BLaER1 treated with 17β-estradiol and CSF1 and Interleukin-3, amounts not matched to agents 10 nM and 100 nM (cell line): ENCODE measurements around the gene PROC.

Experiments
- H3K27ac ChIP-seq, 11 experiments: shearing (Covaris generic); formaldehyde crosslinking; 2 replicates each; pipeline ENCODE4 v1.8.1; 2022
- H3K27me3 ChIP-seq, 11 experiments: shearing (Covaris generic); formaldehyde crosslinking; 2 replicates each; pipeline ENCODE4 v1.8.1; 2022
- H3K36me3 ChIP-seq, 11 experiments: shearing (Covaris generic); formaldehyde crosslinking; 2 replicates each; pipeline ENCODE4 v1.8.1; 2022
- H3K4me1 ChIP-seq, 10 experiments: shearing (Covaris generic); formaldehyde crosslinking; 2 replicates each; pipeline ENCODE4 v1.8.1; 2022
- H3K4me2 ChIP-seq, 11 experiments: shearing (Covaris generic); formaldehyde crosslinking; 2 replicates each; pipeline ENCODE4 v1.8.1; 2022
- H3K4me3 ChIP-seq, 10 experiments: shearing (Covaris generic); formaldehyde crosslinking; 2 replicates each; pipeline ENCODE4 v1.8.1; 2022
- H3K9ac ChIP-seq, 11 experiments: shearing (Covaris generic); formaldehyde crosslinking; 2 replicates each; pipeline ENCODE4 v1.8.1; 2022
- H3K9me3 ChIP-seq, 11 experiments: shearing (Covaris generic); formaldehyde crosslinking; replicated peaks in 1 of 11; 2 replicates each; pipeline ENCODE4 v1.8.1; 2022
- H4K20me1 ChIP-seq, 11 experiments: shearing (Covaris generic); formaldehyde crosslinking; 2 replicates each; pipeline ENCODE4 v1.8.1; 2022
- Cebpa-rat ChIP-seq, 11 experiments: shearing (Covaris generic); IDR thresholded peaks; 2 replicates each; pipeline ENCODE4 v1.8.1; 2022

Gene PROC

DNA sequence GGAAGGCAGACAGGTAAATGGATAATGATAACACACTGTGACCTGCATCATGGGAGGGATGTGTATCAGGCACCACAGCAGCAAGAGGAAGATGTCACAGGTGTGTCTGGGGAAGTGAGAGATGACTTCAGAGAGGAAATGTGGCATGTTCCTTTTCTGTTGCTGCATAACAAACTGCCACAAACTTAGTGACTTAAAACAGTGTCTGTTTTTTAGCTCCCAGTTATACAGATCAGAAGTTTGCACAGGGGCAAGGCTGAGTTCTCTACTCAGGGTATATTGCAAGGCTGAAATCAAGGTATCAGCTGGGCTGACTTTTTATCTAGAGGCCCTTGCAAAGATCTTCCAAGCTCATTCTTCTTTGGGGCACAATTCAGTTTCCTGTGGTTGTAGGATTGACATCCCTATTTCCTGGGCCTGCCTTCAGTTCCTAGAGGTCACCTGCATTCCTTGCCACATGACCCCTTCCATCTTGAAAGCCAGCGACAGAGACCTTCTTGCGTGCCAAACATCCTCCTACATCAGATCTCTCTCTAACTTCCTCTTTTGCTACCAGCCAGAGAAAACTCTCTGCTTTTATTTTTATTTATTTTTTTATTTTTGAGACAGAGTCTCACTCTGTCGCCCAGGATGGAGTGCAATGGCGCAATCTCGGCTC, 28.3 kb upstream of the PROC start:
- peaks cover 0 to 7% (median 0%) of the 10 kb centered on the region in 11 experiments; a peak in 4 of 22 replicates for H3K36me3 ChIP-seq
- peak overlapping the region; percentile 79 to 96 (median 91) for H3K4me2 ChIP-seq
- peaks cover 0 to 11% (median 0%) of the 10 kb centered on the region in 11 experiments; a peak in 5 of 22 replicates for H3K9me3 ChIP-seq
- peak overlapping the region in 9 of 11 experiments; percentile 36 to 100 (median 58); a peak in 19 of 22 replicates for H3K27ac ChIP-seq
- H3K4me3 ChIP-seq = 0 out of 20 replicates have a peak overlapping the region, but pooled peaks of 1 of the 10 experiments have one; percentile 4
- H4K20me1 ChIP-seq = peaks cover 10 to 22% (median 22%) of the 10 kb centered on the region in 11 experiments; a peak in 19 of 22 replicates
- TF ChIP-seq Cebpa-rat (IDR thresholded peaks at IDR 0.05) = no peak
- H3K27me3 ChIP-seq = no peaks in the 10 kb centered on the region
- H3K4me1 ChIP-seq = peaks cover 47 to 65% (median 53%) of the 10 kb centered on the region in 10 experiments
- peak overlapping the region in 7 of 11 experiments; percentile 6 to 37 (median 27); a peak in 4 of 22 replicates for H3K9ac ChIP-seq

- H3K27ac ChIP-seq = peak overlapping the region in 2 of 11 experiments; percentile 1 to 5; a peak in 1 of 22 replicates
- no peaks in the 10 kb centered on the region for H4K20me1 ChIP-seq
- peaks cover 0 to 11% (median 0%) of the 10 kb centered on the region in 11 experiments; a peak in 5 of 22 replicates for H3K9me3 ChIP-seq
- H3K9ac ChIP-seq = no peak overlapping the region
- H3K4me2 ChIP-seq = peak overlapping the region in 4 of 11 experiments; percentile 17 to 47 (median 21); a peak in 4 of 22 replicates
- no peak overlapping the region for H3K4me3 ChIP-seq
- no peaks in the 10 kb centered on the region for H3K27me3 ChIP-seq
- H3K4me1 ChIP-seq = peaks cover 29 to 45% (median 34%) of the 10 kb centered on the region in 10 experiments
- TF ChIP-seq Cebpa-rat (IDR thresholded peaks at IDR 0.05) = no peak
- no peaks in the 10 kb centered on the region for H3K36me3 ChIP-seq
Observed at GRCh38 chr2:127392133-127392827, 25.9 kb upstream of the PROC start.

DNA sequence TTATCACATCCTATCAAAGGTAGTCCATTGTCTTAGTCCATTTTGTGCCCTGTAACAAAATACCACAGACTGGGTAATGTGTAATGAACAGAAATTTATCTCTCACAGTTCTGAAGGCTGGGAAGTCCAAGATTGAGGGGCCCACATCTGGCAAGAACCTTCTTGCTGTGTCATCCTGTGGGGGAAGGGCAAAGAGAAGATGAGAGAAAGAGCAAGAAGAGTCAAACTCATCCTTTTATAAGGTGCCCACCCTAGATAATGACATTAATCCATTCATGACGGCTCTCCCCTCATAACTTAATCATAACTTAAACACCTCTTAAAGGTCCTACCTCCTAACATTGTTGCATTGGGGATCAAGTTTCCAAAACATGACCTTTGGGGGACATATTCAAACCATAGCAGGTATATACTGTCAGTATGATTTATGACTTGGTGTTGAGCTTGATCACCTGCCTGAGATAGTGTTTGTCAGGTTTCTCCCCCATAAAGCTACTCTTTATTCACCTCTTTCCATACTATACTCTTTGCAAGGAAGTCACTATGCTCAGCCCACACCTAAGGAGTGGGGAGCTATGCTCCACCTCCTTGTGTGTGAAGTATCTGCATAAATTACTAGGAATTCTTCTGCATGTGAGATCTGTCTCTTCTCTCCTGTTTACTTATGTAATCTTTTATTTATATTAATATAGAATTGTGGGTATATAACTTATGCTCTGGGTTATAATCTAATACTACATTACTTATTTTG, 25.2 kb upstream of the PROC start:
- Histone ChIP-seq H4K20me1 (no peaks in the 10 kb centered on the region), H3K4me3 (no peak overlapping the region), H3K27ac (peak overlapping the region in 1 of 11 experiments; percentile 1; a peak in 1 of 22 replicates), H3K9me3 (peaks cover 0 to 11% (median 0%) of the 10 kb centered on the region in 11 experiments; a peak in 5 of 22 replicates), H3K4me1 (peaks cover 30 to 52% (median 37%) of the 10 kb centered on the region in 10 experiments), H3K4me2 (peak overlapping the region in 4 of 11 experiments; percentile 17 to 47 (median 21); a peak in 5 of 22 replicates), H3K27me3 (no peaks in the 10 kb centered on the region), H3K36me3 (no peaks in the 10 kb centered on the region), H3K9ac (no peak overlapping the region)
- TF ChIP-seq Cebpa-rat (IDR thresholded peaks at IDR 0.05) = no peak

GRCh38 chr2:127394492-127394891, 23.7 kb upstream of the PROC start:
- Histone ChIP-seq H3K27me3 (no peaks in the 10 kb centered on the region), H3K4me1 (peaks cover 15 to 50% (median 28%) of the 10 kb centered on the region in 10 experiments)

GRCh38 chr2:127397568-127398238, 20.5 kb upstream of the PROC start:
- TF ChIP-seq Cebpa-rat (IDR thresholded peaks at IDR 0.05) = no peak
- H3K4me2 ChIP-seq = peak overlapping the region in 6 of 11 experiments; percentile 42 to 76 (median 65); a peak in 12 of 22 replicates
- H3K36me3 ChIP-seq = no peaks in the 10 kb centered on the region
- H3K9me3 ChIP-seq = peaks cover 0 to 11% (median 0%) of the 10 kb centered on the region in 11 experiments; a peak in 5 of 22 replicates
- no peaks in the 10 kb centered on the region for H3K27me3 ChIP-seq
- no peaks in the 10 kb centered on the region for H4K20me1 ChIP-seq
- H3K27ac ChIP-seq = peak overlapping the region in 2 of 11 experiments; percentile 26 to 33; a peak in 3 of 22 replicates
- no peak overlapping the region for H3K9ac ChIP-seq
- peaks cover 0 to 42% (median 18%) of the 10 kb centered on the region in 10 experiments; a peak in 13 of 20 replicates for H3K4me1 ChIP-seq
- H3K4me3 ChIP-seq = no peak overlapping the region

More at GRCh38 chr2:127394492-127394891, 23.7 kb upstream of the PROC start:
- Histone ChIP-seq H3K9ac (no peak overlapping the region), H3K27ac (no peak overlapping the region), H3K9me3 (peaks cover 0 to 11% (median 0%) of the 10 kb centered on the region in 11 experiments; a peak in 5 of 22 replicates), H3K36me3 (no peaks in the 10 kb centered on the region), H3K4me2 (no peak overlapping the region), H3K4me3 (no peak overlapping the region), H4K20me1 (no peaks in the 10 kb centered on the region)
- no peak for TF ChIP-seq Cebpa-rat (IDR thresholded peaks at IDR 0.05)

DNA sequence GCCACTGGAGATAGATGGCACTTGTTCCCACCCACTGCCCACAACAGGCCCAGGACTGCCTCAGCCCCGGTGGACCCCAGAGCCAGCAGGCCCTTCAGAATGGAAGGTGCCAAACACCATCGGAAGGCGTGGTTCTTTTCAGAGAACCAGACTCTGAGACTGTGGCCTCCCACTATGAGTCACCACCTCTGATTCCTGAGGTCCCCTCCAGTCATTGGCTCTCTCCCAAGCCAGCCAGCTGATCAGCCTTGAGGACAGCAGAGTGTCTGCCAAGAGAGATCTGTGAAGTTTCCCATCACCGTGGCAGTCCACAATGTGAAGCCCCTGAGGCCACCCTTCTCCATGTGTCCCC, 20.0 kb upstream of the PROC start:
- Histone ChIP-seq H3K4me3 (no peak overlapping the region), H3K27ac (peak overlapping the region in 2 of 11 experiments; percentile 26 to 33; a peak in 3 of 22 replicates), H3K9me3 (peaks cover 0 to 11% (median 0%) of the 10 kb centered on the region in 11 experiments; a peak in 5 of 22 replicates), H3K9ac (no peak overlapping the region), H3K4me1 (peaks cover 0 to 41% (median 17%) of the 10 kb centered on the region in 10 experiments; a peak in 13 of 20 replicates), H4K20me1 (no peaks in the 10 kb centered on the region), H3K27me3 (no peaks in the 10 kb centered on the region), H3K4me2 (peak overlapping the region in 6 of 11 experiments; percentile 42 to 76 (median 65); a peak in 12 of 22 replicates), H3K36me3 (no peaks in the 10 kb centered on the region)
- TF ChIP-seq Cebpa-rat (IDR thresholded peaks at IDR 0.05) = no peak

- H3K4me2 ChIP-seq = peak overlapping the region in 1 of 11 experiments; percentile 42; a peak in 1 of 22 replicates
- no peak for TF ChIP-seq Cebpa-rat (IDR thresholded peaks at IDR 0.05)
- no peaks in the 10 kb centered on the region for H3K27me3 ChIP-seq
- peaks cover 13 to 64% (median 35%) of the 10 kb centered on the region in 10 experiments for H3K4me1 ChIP-seq
- H4K20me1 ChIP-seq = no peaks in the 10 kb centered on the region
- no peak overlapping the region for H3K27ac ChIP-seq
- no peak overlapping the region for H3K4me3 ChIP-seq
- H3K36me3 ChIP-seq = no peaks in the 10 kb centered on the region
- H3K9me3 ChIP-seq = no peaks in the 10 kb centered on the region
- no peak overlapping the region for H3K9ac ChIP-seq
Observed at GRCh38 chr2:127400533-127400896, 17.7 kb upstream of the PROC start.
